Thyroid gland (tissue), 4 donors: ENCODE measurements around the gene NLK.

Experiments used
- CTCF ChIP-seq, 6 experiments: fragments of 200-600 bp in 3 of 6; fragments of 450-650 bp in 3 of 6; sonication (generic) in 3 of 6; IDR thresholded peaks; one replicate each; pipeline ENCODE4 v1.5.1; 2016 to 2019; ENCODE audit warnings: antibody characterized with exemption in 6 of 6, mild to moderate bottlenecking in 2 of 6, inconsistent platforms in 1 of 6, moderate library complexity in 1 of 6
- POLR2A ChIP-seq, 2 donors: fragments of 450-650 bp; IDR thresholded peaks; one replicate each; pipeline ENCODE4 v1.6.1; 2017; ENCODE audit warnings: antibody characterized with exemption in 2 of 2, mild to moderate bottlenecking in 2 of 2, moderate library complexity in 1 of 2

DNA sequence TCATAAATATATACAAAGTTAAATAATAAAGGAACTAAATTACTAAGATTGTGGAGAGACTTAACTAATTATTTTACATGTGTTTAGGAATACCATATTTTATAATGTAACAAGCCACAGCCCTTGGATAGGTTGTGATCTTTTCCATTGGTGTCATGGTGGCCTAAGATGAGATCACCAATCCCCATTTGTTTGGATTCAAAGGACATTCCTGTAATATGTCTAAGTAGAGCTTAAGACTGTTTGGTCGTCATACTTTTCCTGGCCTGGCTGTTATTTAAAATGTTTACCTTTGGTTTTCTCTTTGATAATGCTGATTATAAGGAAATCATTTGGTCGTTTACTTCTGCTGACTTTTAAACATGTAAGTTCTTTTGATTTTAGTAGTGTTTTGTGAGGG, 118.1 kb downstream of the NLK start:
- no peak for TF ChIP-seq CTCF (IDR thresholded peaks at IDR 0.05)
- no peak for TF ChIP-seq POLR2A (IDR thresholded peaks at IDR 0.05)
